BJ (cell line): Measurements from ENCODE around the gene FHOD3. TPM values are rescaled to one million over a fixed set of nuclear protein-coding genes. Genes with fewer than 3 reads are reported as not detected.

Source experiments
- CTCF ChIA-PET: fragments of 350-600 bp; formaldehyde crosslinking; extraction: SDS; loops from one replicate; lab custom pipeline; 2021; ENCODE audit warnings: antibody characterized with exemption, inconsistent platforms; lab: Yijun Ruan, JAX
- POLR2A ChIA-PET: fragments of 300-600 bp; sonication (Branson Sonifier 250); formaldehyde crosslinking; extraction: SDS; loops from one replicate; lab custom pipeline; 2021; ENCODE audit warnings: antibody characterized with exemption; lab: Charles Lee
- DNase-seq: peaks from one replicate; pipeline ENCODE4 v3.0.0-alpha.2; 2011; ENCODE audit warnings: low read depth
- H3K27me3 ChIP-seq: 2 replicates; pipeline ENCODE4 v1.6.0; 2011; ENCODE audit warnings: low read length; ENCODE audit not compliant: control insufficient read depth, insufficient read depth
- H3K36me3 ChIP-seq: 2 replicates; pipeline ENCODE4 v1.5.1; 2011; ENCODE audit warnings: low read length; ENCODE audit not compliant: control insufficient read depth, insufficient read depth
- H3K4me3 ChIP-seq: 2 replicates; pipeline ENCODE4 v1.5.1; 2011; ENCODE audit warnings: low read depth, mild to moderate bottlenecking, control low read depth, low read length
- CTCF ChIP-seq: IDR thresholded peaks from 2 replicates; pipeline ENCODE4 v1.5.1; 2011; ENCODE audit warnings: low read depth, mild to moderate bottlenecking, control low read depth, inconsistent platforms, low read length, moderate library complexity; ENCODE audit not compliant: insufficient read depth
- polyA plus RNA-seq: library from polyadenylated mRNA; depleted of rRNA; stranded (reverse); fragments of >200 nt; gene quantifications from 2 replicates; pipeline ENCODE4 v1.2.3, GENCODE V29; 2011

The FHOD3 gene
- polyA plus RNA-seq, 1 experiment: 24.6 TPM

GRCh38 chr18:36745219-36745975 is 447.9 kb downstream of the FHOD3 start:
- ChIA-PET POLR2A (no interaction called here), CTCF (no interaction called here)
- no peak for DNase-seq
- Histone ChIP-seq H3K36me3 (peaks cover 22% of the 10 kb centered on the region), H3K4me3 (no peak overlapping the region), H3K27me3 (no peaks in the 10 kb centered on the region)
- TF ChIP-seq CTCF: no peak

GRCh38 chr18:36752929-36753865 is 455.7 kb downstream of the FHOD3 start:
- no peak overlapping the region for H3K4me3 ChIP-seq
- TF ChIP-seq CTCF: no peak
- POLR2A ChIA-PET: no interaction called here
- DNase-seq: no peak
- no peaks in the 10 kb centered on the region for H3K36me3 ChIP-seq
- CTCF ChIA-PET: no interaction called here
- no peaks in the 10 kb centered on the region for H3K27me3 ChIP-seq

- CTCF ChIA-PET: interaction anchor here (0.7 to 1.0 kb wide), 2 partner anchors 62 to 68 kb away, joined by 3 read pairs; no protein-coding TSS in a partner anchor
- no peak for TF ChIP-seq CTCF
- H3K4me3 ChIP-seq: no peak overlapping the region
- POLR2A ChIA-PET: no interaction called here
- no peak for DNase-seq
- no peaks in the 10 kb centered on the region for H3K27me3 ChIP-seq
- peaks cover 4% of the 10 kb centered on the region for H3K36me3 ChIP-seq
These were observed 458.7 kb downstream of the FHOD3 start for GRCh38 chr18:36756242-36756641.

- no peak for DNase-seq
- H3K4me3 ChIP-seq: no peak overlapping the region
- POLR2A ChIA-PET: no interaction called here
- CTCF ChIA-PET: interaction anchor here (0.7 to 2.1 kb wide), 8 partner anchors 10 to 463 kb away, joined by 3 to 21 read pairs (median 3); no protein-coding TSS in a partner anchor
- H3K36me3 ChIP-seq: peaks cover 6% of the 10 kb centered on the region
- no peaks in the 10 kb centered on the region for H3K27me3 ChIP-seq
- peak; percentile 62 for TF ChIP-seq CTCF
These were observed 459.6 kb downstream of the FHOD3 start for GRCh38 chr18:36757081-36757480.

- DNase-seq: no peak
- TF ChIP-seq CTCF: no peak
- Histone ChIP-seq H3K36me3 (peaks cover 6% of the 10 kb centered on the region), H3K4me3 (no peak overlapping the region), H3K27me3 (no peaks in the 10 kb centered on the region)
- ChIA-PET CTCF (interaction anchor here (0.7 to 2.1 kb wide), 7 partner anchors 9 to 471 kb away, joined by 3 to 21 read pairs (median 3); no protein-coding TSS in a partner anchor), POLR2A (no interaction called here)
These were observed 460.5 kb downstream of the FHOD3 start for GRCh38 chr18:36757991-36758390.
